ENCODE data around the gene TSFM. TPM values are rescaled to one million over a fixed set of nuclear protein-coding genes. Genes with fewer than 3 reads are reported as not detected.

TSFM gene
- total RNA-seq, 5 donors from 2014 or later (not counting 1 experiment from before 2014, with no cell fraction given) = 15.5 to 21.5 (median 20.2) TPM

- no peaks in the 10 kb centered on the region for H3K9me3 ChIP-seq
- ATAC-seq (replicated peaks in 1 of 4) = no peak
- Mint-ChIP-seq H3K4me3 (peak overlapping the region; percentile 89 to 96 (median 89)), H3K27me3 (no peaks in the 10 kb centered on the region), H3K36me3 (peaks cover 21% of the 10 kb centered on the region), H3K9me3 (no peaks in the 10 kb centered on the region), H3K27ac (peak overlapping the region; percentile 93 to 99), H3K4me1 (peaks cover 49 to 53% (median 49%) of the 10 kb centered on the region in 3 donors)
- no peaks in the 10 kb centered on the region for H3K27me3 ChIP-seq (replicated peaks in 1 of 2; ENCODE audit: control insufficient read depth in 2 of 2, extremely low read depth in 1 of 2, insufficient read depth in 2 of 2, low read length in 1 of 2)
- peaks cover 4 to 30% of the 10 kb centered on the region in 2 donors for H3K36me3 ChIP-seq (ENCODE audit: control insufficient read depth in 2 of 2, extremely low read depth in 1 of 2, insufficient read depth in 1 of 2, low read length in 1 of 2)
- peaks cover 31 to 51% of the 10 kb centered on the region in 2 experiments for H3K4me1 ChIP-seq (ENCODE audit: control insufficient read depth in 1 of 2, extremely low read depth in 1 of 2, insufficient read depth in 2 of 2, low read length in 2 of 2)
- H3K4me3 ChIP-seq (ENCODE audit: control insufficient read depth in 1 of 2, extremely low read depth in 1 of 2, low read length in 1 of 2) = peak overlapping the region; percentile 70 to 82
- no peak for DNase-seq
- 19% methylated on average over 8 of the region's 8 CpGs for WGBS (ENCODE audit: insufficient coverage)
- H3K27ac ChIP-seq (ENCODE audit: low read length) = peak overlapping the region; percentile 72
- POLR2A ChIA-PET = no interaction called here
- CTCF ChIA-PET = interaction anchor here in 1 of 2 donors (1.0 kb wide), 1 partner anchor 10 kb away, joined by 3 read pairs; no protein-coding TSS in a partner anchor
These were observed 31.2 kb upstream of the TSFM start for GRCh38 chr12:57751432-57751787.

DNA sequence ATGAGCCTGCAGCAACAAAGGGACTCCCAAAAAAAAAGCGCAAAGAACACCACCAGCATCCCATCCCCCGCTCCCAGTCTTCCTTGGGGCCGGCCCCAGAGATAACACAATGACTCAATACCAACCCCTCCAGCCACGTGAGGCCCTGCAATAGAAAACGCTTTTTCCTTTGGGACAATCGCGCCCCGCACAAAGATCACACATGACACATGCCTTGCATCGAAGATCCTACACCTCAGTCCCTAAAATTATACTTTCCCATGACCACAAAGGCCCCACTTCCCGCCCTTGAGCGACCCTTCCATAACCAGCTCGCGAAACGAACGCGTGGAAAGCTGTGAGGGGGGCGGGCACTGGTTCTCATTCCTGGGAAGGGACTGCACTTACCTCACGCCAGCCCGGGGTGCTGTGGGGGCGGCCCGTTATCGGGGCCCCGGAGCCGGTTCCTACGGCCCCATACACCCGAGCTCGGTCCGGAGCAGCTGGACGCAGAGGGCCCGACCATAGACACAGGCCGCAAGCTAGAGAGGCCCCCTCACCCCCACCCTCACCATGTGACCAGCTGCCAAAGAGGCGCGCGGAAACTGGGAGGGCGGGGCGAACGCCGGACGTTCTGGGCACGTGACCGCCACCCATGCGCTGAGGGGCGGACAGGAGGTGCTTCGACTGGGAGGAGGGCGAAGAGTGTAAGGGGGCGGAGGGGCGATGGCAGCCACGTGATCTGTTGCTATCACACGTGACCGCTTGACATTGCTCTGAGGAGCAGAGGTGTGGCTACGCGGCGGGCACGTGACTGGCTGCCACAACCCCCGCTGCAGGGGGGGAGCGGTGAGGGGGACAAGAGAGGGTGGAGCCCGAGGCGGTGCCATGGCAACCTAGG, 30.6 kb upstream of the TSFM start, which contains the start of gene CDK4:
CDK4 (minus strand) TSS at position 523 of the 880 bp plus-strand sequence. CDS start 593 bp downstream, outside the sequence.
- H3K4me3 ChIP-seq (ENCODE audit: control insufficient read depth in 1 of 2, extremely low read depth in 1 of 2, low read length in 1 of 2) = peak within 1 kb of the TSS; percentile 70 to 82
- peaks cover 22% of the 10 kb centered on the region for H3K36me3 Mint-ChIP-seq
- ATAC-seq (replicated peaks in 1 of 4) (peak; percentile 76 to 83 (median 78)), DNase-seq (peak; percentile 95 to 100 (median 99))
- H3K4me3 Mint-ChIP-seq = peak within 1 kb of the TSS; percentile 89 to 96 (median 89)
- H3K27ac Mint-ChIP-seq = peak within 1 kb of the TSS; percentile 93 to 99
- under 1% methylated on average over 49 of the region's 58 CpGs for WGBS (ENCODE audit: insufficient coverage)
- peaks cover 4 to 30% of the 10 kb centered on the region in 2 donors for H3K36me3 ChIP-seq (ENCODE audit: control insufficient read depth in 2 of 2, extremely low read depth in 1 of 2, insufficient read depth in 1 of 2, low read length in 1 of 2)
- ChIA-PET CTCF (interaction anchor here in 1 of 2 donors (0.5 to 1.0 kb wide), 2 partner anchors 11 to 38 kb away, joined by 3 read pairs; no protein-coding TSS in a partner anchor), POLR2A (no interaction called here)
- H3K27me3 ChIP-seq (replicated peaks in 1 of 2; ENCODE audit: control insufficient read depth in 2 of 2, extremely low read depth in 1 of 2, insufficient read depth in 2 of 2, low read length in 1 of 2) = no peaks in the 10 kb centered on the region
- H3K27ac ChIP-seq (ENCODE audit: low read length) = peak within 1 kb of the TSS; percentile 80
- peaks cover 53 to 57% (median 53%) of the 10 kb centered on the region in 3 donors for H3K4me1 Mint-ChIP-seq
- H3K9me3 ChIP-seq = no peaks in the 10 kb centered on the region
- no peaks in the 10 kb centered on the region for H3K9me3 Mint-ChIP-seq
- no peaks in the 10 kb centered on the region for H3K27me3 Mint-ChIP-seq
- peaks cover 34 to 57% of the 10 kb centered on the region in 2 experiments for H3K4me1 ChIP-seq (ENCODE audit: control insufficient read depth in 1 of 2, extremely low read depth in 1 of 2, insufficient read depth in 2 of 2, low read length in 2 of 2)

DNA sequence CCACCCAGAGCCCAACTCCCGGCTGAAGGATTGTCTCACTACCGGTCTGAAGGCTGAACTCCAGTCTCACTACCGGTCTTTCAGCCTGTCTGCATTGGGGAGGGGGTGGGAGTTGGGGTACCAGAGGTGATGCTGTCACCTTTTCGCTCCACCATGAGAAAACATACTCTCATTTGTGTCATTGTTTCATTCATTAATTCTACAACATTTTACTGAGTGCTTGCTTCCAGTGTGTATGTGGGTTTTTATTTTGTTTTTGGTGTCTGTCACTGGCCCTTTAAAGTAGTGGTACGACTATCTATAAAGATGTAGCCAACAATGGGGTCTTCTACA, 30.0 kb upstream of the TSFM start:
- DNase-seq (no peak), ATAC-seq (replicated peaks in 1 of 4) (no peak)
- POLR2A ChIA-PET = no interaction called here
- H3K9me3 Mint-ChIP-seq = no peaks in the 10 kb centered on the region
- peaks cover 4 to 25% of the 10 kb centered on the region in 2 donors for H3K36me3 ChIP-seq (ENCODE audit: control insufficient read depth in 2 of 2, extremely low read depth in 1 of 2, insufficient read depth in 1 of 2, low read length in 1 of 2)
- H3K27me3 Mint-ChIP-seq = no peaks in the 10 kb centered on the region
- peaks cover 55 to 59% (median 55%) of the 10 kb centered on the region in 3 donors for H3K4me1 Mint-ChIP-seq
- peaks cover 18% of the 10 kb centered on the region for H3K36me3 Mint-ChIP-seq
- CTCF ChIA-PET = interaction anchor here in 1 of 2 donors (0.5 to 1.0 kb wide), 2 partner anchors 11 to 39 kb away, joined by 3 read pairs; no protein-coding TSS in a partner anchor
- H3K4me3 ChIP-seq (ENCODE audit: control insufficient read depth in 1 of 2, extremely low read depth in 1 of 2, low read length in 1 of 2) = peak overlapping the region in 1 of 2 donors; percentile 7
- no peaks in the 10 kb centered on the region for H3K9me3 ChIP-seq
- H3K4me3 Mint-ChIP-seq = peak overlapping the region; percentile 89 to 96 (median 89)
- H3K27ac Mint-ChIP-seq = peak overlapping the region; percentile 93 to 99
- peaks cover 34 to 59% of the 10 kb centered on the region in 2 experiments for H3K4me1 ChIP-seq (ENCODE audit: control insufficient read depth in 1 of 2, extremely low read depth in 1 of 2, insufficient read depth in 2 of 2, low read length in 2 of 2)
- H3K27me3 ChIP-seq (replicated peaks in 1 of 2; ENCODE audit: control insufficient read depth in 2 of 2, extremely low read depth in 1 of 2, insufficient read depth in 2 of 2, low read length in 1 of 2) = no peaks in the 10 kb centered on the region
- H3K27ac ChIP-seq (ENCODE audit: low read length) = peak overlapping the region; percentile 80
- WGBS (ENCODE audit: insufficient coverage) = no CpG with 5 or more reads among the region's 5 CpGs

GRCh38 chr12:57753756-57754337, 28.7 kb upstream of the TSFM start:
- H3K4me1 Mint-ChIP-seq = peaks cover 60 to 66% (median 62%) of the 10 kb centered on the region in 3 donors
- DNase-seq (peak in 1 of 35 experiments; percentile 25), ATAC-seq (replicated peaks in 1 of 4) (no peak)
- Histone ChIP-seq H3K27me3 (replicated peaks in 1 of 2; ENCODE audit: control insufficient read depth in 2 of 2, extremely low read depth in 1 of 2, insufficient read depth in 2 of 2, low read length in 1 of 2) (no peaks in the 10 kb centered on the region), H3K4me3 (ENCODE audit: control insufficient read depth in 1 of 2, extremely low read depth in 1 of 2, low read length in 1 of 2) (no peak overlapping the region), H3K27ac (ENCODE audit: low read length) (peak overlapping the region; percentile 80), H3K36me3 (ENCODE audit: control insufficient read depth in 2 of 2, extremely low read depth in 1 of 2, insufficient read depth in 1 of 2, low read length in 1 of 2) (peaks cover 10 to 28% of the 10 kb centered on the region in 2 donors), H3K4me1 (ENCODE audit: control insufficient read depth in 1 of 2, extremely low read depth in 1 of 2, insufficient read depth in 2 of 2, low read length in 2 of 2) (peaks cover 34 to 59% of the 10 kb centered on the region in 2 experiments), H3K9me3 (no peaks in the 10 kb centered on the region)
- H3K4me3 Mint-ChIP-seq = peak overlapping the region; percentile 81 to 91 (median 90)
- peaks cover 19% of the 10 kb centered on the region for H3K36me3 Mint-ChIP-seq
- peak overlapping the region; percentile 93 to 99 for H3K27ac Mint-ChIP-seq
- H3K9me3 Mint-ChIP-seq = no peaks in the 10 kb centered on the region
- CTCF ChIA-PET = interaction anchor here in 1 of 2 donors (0.6 to 1.1 kb wide), 2 partner anchors 9 to 18 kb away, joined by 3 read pairs; partner anchors contain the start of genes EEF1AKMT3, METTL1 and TSPAN31
- H3K27me3 Mint-ChIP-seq = no peaks in the 10 kb centered on the region
- POLR2A ChIA-PET = interaction anchor here (0.6 to 1.0 kb wide), 2 partner anchors 9 to 28 kb away, joined by 3 read pairs; partner anchors contain the start of gene TSPAN31 (in 1 of the 2)
- 50% methylated on average over 1 of the region's 1 CpG for WGBS (ENCODE audit: insufficient coverage)

- Mint-ChIP-seq H3K27me3 (no peaks in the 10 kb centered on the region), H3K4me3 (peak within 1 kb of the TSS; percentile 81 to 91 (median 90)), H3K9me3 (no peaks in the 10 kb centered on the region), H3K4me1 (peaks cover 65 to 71% (median 69%) of the 10 kb centered on the region in 3 donors), H3K36me3 (peaks cover 21% of the 10 kb centered on the region), H3K27ac (peak within 1 kb of the TSS; percentile 93 to 99)
- peak within 1 kb of the TSS; percentile 55 to 70 for H3K4me3 ChIP-seq (ENCODE audit: control insufficient read depth in 1 of 2, extremely low read depth in 1 of 2, low read length in 1 of 2)
- ATAC-seq (replicated peaks in 1 of 4) (peak; percentile 46 to 57 (median 50)), DNase-seq (peak; percentile 65 to 90 (median 78))
- ChIA-PET POLR2A (interaction anchor here (0.6 to 1.0 kb wide), 2 partner anchors 10 to 27 kb away, joined by 3 read pairs; partner anchors contain the start of gene TSPAN31 (in 1 of the 2)), CTCF (interaction anchor here in 1 of 2 donors (0.6 to 2.5 kb wide), 5 partner anchors 10 to 144 kb away, joined by 3 to 11 read pairs (median 9); partner anchors contain the start of genes EEF1AKMT3, METTL1 and TSPAN31)
- peak within 1 kb of the TSS; percentile 80 for H3K27ac ChIP-seq (ENCODE audit: low read length)
- H3K36me3 ChIP-seq (ENCODE audit: control insufficient read depth in 2 of 2, extremely low read depth in 1 of 2, insufficient read depth in 1 of 2, low read length in 1 of 2) = peaks cover 7 to 26% of the 10 kb centered on the region in 2 donors
- H3K4me1 ChIP-seq (ENCODE audit: control insufficient read depth in 1 of 2, extremely low read depth in 1 of 2, insufficient read depth in 2 of 2, low read length in 2 of 2) = peaks cover 34 to 65% of the 10 kb centered on the region in 2 experiments
- H3K9me3 ChIP-seq = no peaks in the 10 kb centered on the region
- 1% methylated on average over 24 of the region's 41 CpGs for WGBS (ENCODE audit: insufficient coverage)
- H3K27me3 ChIP-seq (replicated peaks in 1 of 2; ENCODE audit: control insufficient read depth in 2 of 2, extremely low read depth in 1 of 2, insufficient read depth in 2 of 2, low read length in 1 of 2) = no peaks in the 10 kb centered on the region
These were observed 28.0 kb upstream of the TSFM start, which contains the start of gene MARCHF9 for GRCh38 chr12:57754411-57755193. TSS of gene MARCHF9 (plus strand) at chr12:57755103. CDS start at chr12:57755529, 426 bp downstream.
